HEK293T (cell line): ENCODE data around the gene RBM3.

Experiments
- ARNT ChIP-seq: fragments of 450-650 bp; IDR thresholded peaks from 2 replicates; pipeline ENCODE4 v1.6.1; 2017; ENCODE audit warnings: mild to moderate bottlenecking
- BHLHE40 ChIP-seq: fragments of 450-650 bp; IDR thresholded peaks from 2 replicates; pipeline ENCODE4 v1.6.1; 2016; ENCODE audit warnings: mild to moderate bottlenecking, moderate library complexity, borderline replicate concordance
- CTBP1 ChIP-seq: fragments of 450-650 bp; IDR thresholded peaks from 2 replicates; pipeline ENCODE4 v1.6.1; 2016; ENCODE audit warnings: borderline replicate concordance
- ELF4 ChIP-seq: fragments of 450-650 bp; IDR thresholded peaks from 2 replicates; pipeline ENCODE4 v1.6.1; 2017; ENCODE audit warnings: antibody characterized with exemption
- FOXA1 ChIP-seq: fragments of 450-650 bp; IDR thresholded peaks from 2 replicates; pipeline ENCODE4 v1.6.1; 2016; ENCODE audit warnings: mild to moderate bottlenecking
- FOXK2 ChIP-seq: fragments of 450-650 bp; IDR thresholded peaks from 2 replicates; pipeline ENCODE4 v1.6.1; 2016; ENCODE audit warnings: mild to moderate bottlenecking
- FOXM1 ChIP-seq: fragments of 450-650 bp; IDR thresholded peaks from 2 replicates; pipeline ENCODE4 v1.6.1; 2017; ENCODE audit warnings: mild to moderate bottlenecking, borderline replicate concordance
- HDGF ChIP-seq: fragments of 450-650 bp; IDR thresholded peaks from 2 replicates; pipeline ENCODE4 v1.6.1; 2017; ENCODE audit warnings: antibody characterized with exemption, borderline replicate concordance
- LEF1 ChIP-seq: fragments of 450-650 bp; IDR thresholded peaks from 2 replicates; pipeline ENCODE4 v1.6.1; 2017; ENCODE audit warnings: mild to moderate bottlenecking, borderline replicate concordance
- SP1 ChIP-seq: fragments of 450-650 bp; IDR thresholded peaks from 2 replicates; pipeline ENCODE4 v1.6.1; 2017
- TARDBP ChIP-seq: fragments of 450-650 bp; IDR thresholded peaks from 2 replicates; pipeline ENCODE4 v1.6.1; 2016
- ZNF384 ChIP-seq: fragments of 450-650 bp; IDR thresholded peaks from 2 replicates; pipeline ENCODE4 v1.6.1; 2016
- TF ChIP-seq, protein P1 (sequence below): fragments of 450-650 bp; IDR thresholded peaks from 2 replicates; pipeline ENCODE4 v1.6.1; 2016

- TF ChIP-seq ARNT (no peak), FOXM1 (no peak), ZNF384 (no peak), BHLHE40 (no peak), ELF4 (no peak), HDGF (no peak), FOXA1 (no peak), FOXK2 (no peak), TARDBP (no peak), LEF1 (no peak), SP1 (no peak), CTBP1 (no peak)
- TF ChIP-seq, protein P1, sequence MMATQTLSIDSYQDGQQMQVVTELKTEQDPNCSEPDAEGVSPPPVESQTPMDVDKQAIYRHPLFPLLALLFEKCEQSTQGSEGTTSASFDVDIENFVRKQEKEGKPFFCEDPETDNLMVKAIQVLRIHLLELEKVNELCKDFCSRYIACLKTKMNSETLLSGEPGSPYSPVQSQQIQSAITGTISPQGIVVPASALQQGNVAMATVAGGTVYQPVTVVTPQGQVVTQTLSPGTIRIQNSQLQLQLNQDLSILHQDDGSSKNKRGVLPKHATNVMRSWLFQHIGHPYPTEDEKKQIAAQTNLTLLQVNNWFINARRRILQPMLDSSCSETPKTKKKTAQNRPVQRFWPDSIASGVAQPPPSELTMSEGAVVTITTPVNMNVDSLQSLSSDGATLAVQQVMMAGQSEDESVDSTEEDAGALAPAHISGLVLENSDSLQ: no peak
Measured at GRCh38 chrX:48548871-48549270, 25.4 kb upstream of the RBM3 start.
